OCI-LY7 (cell line): ENCODE results near the gene UQCC5. TPM values are rescaled to one million over a fixed set of nuclear protein-coding genes. Genes with fewer than 3 reads are reported as not detected.

Experiments used
- BruUV-seq: library from RNA; stranded (reverse); fragments of 400-500 nt; replicated peaks from 2 replicates; lab custom pipeline; 2021; lab: Mats Ljungman, UMichigan
- CTCF ChIA-PET: fragments of 300-600 bp; sonication (Branson Sonifier 250); formaldehyde crosslinking; loops from one replicate; lab custom pipeline; 2022; ENCODE audit warnings: antibody characterized with exemption; ENCODE audit not compliant: unreplicated experiment; lab: Charles Lee
- POLR2A ChIA-PET: fragments of 300-600 bp; sonication (Branson Sonifier 250); formaldehyde crosslinking; loops from one replicate; lab custom pipeline; 2022; ENCODE audit warnings: antibody characterized with exemption; lab: Charles Lee
- DNase-seq: peaks from one replicate; pipeline ENCODE4 v3.0.0-alpha.2; 2015; ENCODE audit warnings: low spot score
- H2AFZ ChIP-seq: fragments of 200-600 bp; sonication (generic), shearing (Covaris generic); 2 replicates; pipeline ENCODE4 v1.6.1; 2014; ENCODE audit warnings: mild to moderate bottlenecking, antibody characterized with exemption, low read length, moderate library complexity
- H3K27ac ChIP-seq: fragments of 200-600 bp; sonication (generic); 2 replicates; pipeline ENCODE4 v1.5.1; 2014; ENCODE audit warnings: mixed run types, low read depth, mild to moderate bottlenecking, moderate library complexity, low read length, inconsistent platforms; ENCODE audit not compliant: poor library complexity, severe bottlenecking
- H3K36me3 ChIP-seq: fragments of 200-600 bp; sonication (generic); 2 replicates; pipeline ENCODE4 v1.6.1; 2014; ENCODE audit warnings: mild to moderate bottlenecking, antibody characterized with exemption, low read length, moderate library complexity, mixed read lengths; ENCODE audit not compliant: insufficient read depth
- H3K4me1 ChIP-seq: fragments of 200-600 bp; sonication (generic); 2 replicates; pipeline ENCODE4 v1.5.1; 2014; ENCODE audit warnings: mild to moderate bottlenecking, low read length; ENCODE audit not compliant: insufficient read depth, poor library complexity, severe bottlenecking
- H3K4me2 ChIP-seq: fragments of 200-600 bp; sonication (generic); 2 replicates; pipeline ENCODE4 v1.6.1; 2014; ENCODE audit warnings: mild to moderate bottlenecking, low read length
- H3K4me3 ChIP-seq: fragments of 200-600 bp; sonication (generic); 2 replicates; pipeline ENCODE4 v1.5.1; 2014; ENCODE audit warnings: mild to moderate bottlenecking, low read depth, low read length; ENCODE audit not compliant: poor library complexity, severe bottlenecking
- H3K79me2 ChIP-seq: fragments of 200-600 bp; sonication (generic); 2 replicates; pipeline ENCODE4 v1.6.1; 2016; ENCODE audit warnings: low read depth, mild to moderate bottlenecking, low read length, moderate library complexity, mixed read lengths; ENCODE audit not compliant: insufficient read depth
- H3K9me2 ChIP-seq: fragments of 200-600 bp; sonication (generic); 2 replicates; pipeline ENCODE4 v1.6.1; 2016; ENCODE audit warnings: mild to moderate bottlenecking, low read length, mixed read lengths; ENCODE audit not compliant: insufficient read depth
- H3K9me3 ChIP-seq: fragments of 200-600 bp; sonication (generic); 2 replicates; pipeline ENCODE4 v1.6.1; 2014; ENCODE audit warnings: mild to moderate bottlenecking, mixed run types, low read length, mixed read lengths
- H4K20me1 ChIP-seq: fragments of 200-600 bp; sonication (generic); 2 replicates; pipeline ENCODE4 v1.6.1; 2014; ENCODE audit warnings: mild to moderate bottlenecking, antibody characterized with exemption, low read length, moderate library complexity, mixed read lengths; ENCODE audit not compliant: insufficient read depth
- CTCF ChIP-seq: fragments of 200-600 bp; sonication (generic); conservative IDR thresholded peaks from 2 replicates; pipeline ENCODE4 v1.5.1; 2014; ENCODE audit warnings: mild to moderate bottlenecking, antibody characterized with exemption, low read length, moderate library complexity, mixed read lengths
- EZH2phosphoT487 ChIP-seq: fragments of 200-600 bp; sonication (generic); IDR thresholded peaks from 2 replicates; pipeline ENCODE4 v1.6.1; 2018; ENCODE audit warnings: low read depth, borderline replicate concordance, mild to moderate bottlenecking, mixed run types, antibody characterized with exemption, low read length, moderate library complexity, mixed read lengths
- intact Hi-C: fragments of 100-400 bp; cut with micrococcal nuclease; formaldehyde crosslinking; loops from one replicate; pipeline ENCODE4 v1.10.0; 2022; ENCODE audit not compliant: unreplicated experiment
- total RNA-seq, 2 experiments: library from RNA; depleted of rRNA in 1 of 2; stranded (reverse); fragments of >200 nt in 1 of 2; shearing (Covaris generic) in 1 of 2; gene quantifications; 2 replicates each; pipeline ENCODE4 v1.2.3, GENCODE V29; 2014 to 2022

Gene UQCC5
- total RNA-seq, 2 experiments from 2014 or later = 18.4 to 25.6 TPM

- H3K36me3 ChIP-seq = peaks cover 22% of the 10 kb centered on the region
- DNase-seq = no peak
- intact Hi-C loops = loop anchor here (1.0 to 5.0 kb wide), 3 partner anchors 64 to 149 kb away; partner anchors contain the start of genes NISCH and PBRM1
- H3K9me3 ChIP-seq = no peaks in the 10 kb centered on the region
- no TSS peak for BruUV-seq
- peak overlapping the region; percentile 64 for H3K4me2 ChIP-seq
- peak overlapping the region; percentile 34; the same call in 1 of the 2 replicates for H2AFZ ChIP-seq
- ChIA-PET POLR2A (interaction anchor here (0.6 to 1.5 kb wide), 10 partner anchors 9 to 205 kb away, joined by 3 to 7 read pairs (median 4); no protein-coding TSS in a partner anchor), CTCF (interaction anchor here (0.5 to 0.9 kb wide), 3 partner anchors 15 to 525 kb away, joined by 3 to 5 read pairs (median 4); no protein-coding TSS in a partner anchor)
- peaks cover 17% of the 10 kb centered on the region; the same call in 1 of the 2 replicates for H4K20me1 ChIP-seq
- H3K9me2 ChIP-seq = no peaks in the 10 kb centered on the region
- TF ChIP-seq EZH2phosphoT487 = no peak
- TF ChIP-seq CTCF = peak; percentile 12; the same call in 1 of the 2 replicates
- H3K4me3 ChIP-seq = peak overlapping the region; percentile 13
- peak overlapping the region; percentile 13 for H3K27ac ChIP-seq
- peaks cover 46% of the 10 kb centered on the region for H3K79me2 ChIP-seq
- H3K4me1 ChIP-seq = peaks cover 57% of the 10 kb centered on the region
These were observed 365 bp upstream of the UQCC5 start for GRCh38 chr3:52536112-52536368.

- Histone ChIP-seq H3K9me3 (no peaks in the 10 kb centered on the region), H3K9me2 (no peaks in the 10 kb centered on the region), H3K4me2 (peak overlapping the region; percentile 85), H3K4me1 (peaks cover 49% of the 10 kb centered on the region), H2AFZ (peak overlapping the region; percentile 67; the same call in 1 of the 2 replicates), H3K36me3 (peaks cover 34% of the 10 kb centered on the region), H4K20me1 (peaks cover 15% of the 10 kb centered on the region; the same call in 1 of the 2 replicates), H3K79me2 (peaks cover 42% of the 10 kb centered on the region), H3K27ac (peak overlapping the region; percentile 51), H3K4me3 (peak overlapping the region; percentile 90)
- intact Hi-C loops = loop anchor here (5.0 kb wide), 2 partner anchors 65 to 80 kb away; partner anchors contain the start of gene NISCH
- DNase-seq = no peak
- BruUV-seq = TSS peak; percentile 68
- TF ChIP-seq CTCF (no peak), EZH2phosphoT487 (no peak)
- ChIA-PET POLR2A (interaction anchor here (0.6 to 1.5 kb wide), 3 partner anchors 8 to 35 kb away, joined by 4 to 7 read pairs (median 4); no protein-coding TSS in a partner anchor), CTCF (no interaction called here)
These were observed 788 bp downstream of the UQCC5 start for GRCh38 chr3:52537165-52537620.
